ENCODE measurements around the gene XRCC1.
"Not testable (repeated sequence)": the region's sequence is repeated elsewhere in the genome, so short reads cannot be mapped to it uniquely, and the experiment has no call there.

Gene XRCC1

DNA sequence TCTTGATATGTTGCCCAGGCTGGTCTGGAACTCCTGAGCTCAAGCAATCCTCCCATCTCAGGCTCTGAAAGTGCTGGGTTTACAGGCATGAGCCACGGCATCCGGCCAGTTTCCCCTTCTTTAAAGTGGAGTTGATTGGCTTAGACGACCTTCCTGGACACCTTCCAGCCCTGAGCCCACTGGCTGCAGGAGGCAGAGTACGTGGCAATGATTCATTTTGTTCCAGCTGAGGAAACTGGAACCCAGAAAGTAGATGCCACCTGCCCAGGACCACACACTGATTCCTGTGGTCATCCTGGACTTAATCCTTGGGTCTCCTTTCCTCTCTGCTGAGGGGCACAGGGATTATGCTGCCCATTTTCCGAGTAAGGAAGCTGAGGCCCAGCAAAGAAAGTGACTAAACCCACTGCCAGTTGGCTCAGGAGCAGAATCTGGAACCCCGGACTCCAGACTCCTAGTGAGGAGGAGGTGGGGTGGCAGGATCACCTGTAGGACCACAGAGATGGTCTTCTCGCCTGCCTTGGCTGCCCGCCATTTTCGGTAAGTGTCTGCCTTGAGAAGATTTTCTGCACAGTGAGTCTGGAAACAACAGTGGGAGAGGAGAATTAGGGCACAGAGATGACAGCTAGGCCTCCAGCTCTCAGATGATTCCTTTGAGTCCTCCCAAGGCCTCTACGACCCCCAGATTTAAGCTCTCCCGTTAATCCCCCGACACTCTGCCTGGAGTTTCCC is 737 bp downstream of the XRCC1 start:
- no peak for FAIRE-seq

DNA sequence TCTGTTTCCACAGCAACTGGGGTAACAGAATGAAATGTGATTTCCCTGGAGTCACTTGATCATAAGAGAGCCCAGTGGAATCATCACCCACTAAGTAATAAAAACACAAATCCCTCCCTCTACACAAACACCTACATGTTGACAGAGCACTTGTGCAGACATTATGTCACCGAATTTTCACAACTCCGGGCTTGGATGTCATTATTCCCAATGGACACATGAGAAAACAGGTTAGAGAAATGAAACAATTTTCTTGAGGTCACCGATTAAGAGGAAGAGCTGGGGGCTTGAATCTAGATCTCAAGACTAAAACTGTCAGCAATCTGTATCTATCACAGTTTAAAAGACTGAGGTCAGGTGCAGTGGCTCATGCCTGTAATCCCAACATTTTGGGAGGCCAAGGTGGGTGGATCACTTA is 3.1 kb downstream of the XRCC1 start:
- FAIRE-seq = no peak

DNA sequence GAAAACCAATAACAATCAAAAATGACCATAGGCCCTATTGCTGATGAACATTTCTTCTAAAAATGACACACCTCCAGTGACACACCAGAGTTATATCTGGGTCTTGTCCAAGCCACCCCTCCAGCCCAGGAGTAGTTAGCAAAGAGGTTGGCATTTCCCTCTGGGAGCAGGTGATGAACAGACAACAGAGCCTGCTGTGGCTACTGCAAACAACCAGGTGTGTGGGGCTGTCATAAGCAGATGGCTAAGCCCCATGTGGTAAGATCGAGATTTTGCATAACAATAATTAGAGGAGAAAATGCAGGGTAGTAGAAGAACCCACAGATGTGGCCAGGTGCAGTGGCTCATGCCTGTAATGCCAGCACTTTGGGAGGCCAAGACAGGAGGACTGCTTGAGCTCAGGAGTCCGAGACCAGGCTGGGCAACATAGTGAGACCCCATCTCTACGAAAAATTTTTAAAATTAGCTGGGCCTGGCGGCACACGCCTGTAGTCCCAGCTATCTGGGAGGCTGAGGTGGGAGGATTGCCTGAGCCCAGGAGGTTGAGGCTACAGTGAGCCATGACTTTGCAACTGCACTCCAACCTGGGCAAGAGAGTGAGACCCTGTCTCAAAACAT is 5.0 kb downstream of the XRCC1 start:
- FAIRE-seq = no peak

DNA sequence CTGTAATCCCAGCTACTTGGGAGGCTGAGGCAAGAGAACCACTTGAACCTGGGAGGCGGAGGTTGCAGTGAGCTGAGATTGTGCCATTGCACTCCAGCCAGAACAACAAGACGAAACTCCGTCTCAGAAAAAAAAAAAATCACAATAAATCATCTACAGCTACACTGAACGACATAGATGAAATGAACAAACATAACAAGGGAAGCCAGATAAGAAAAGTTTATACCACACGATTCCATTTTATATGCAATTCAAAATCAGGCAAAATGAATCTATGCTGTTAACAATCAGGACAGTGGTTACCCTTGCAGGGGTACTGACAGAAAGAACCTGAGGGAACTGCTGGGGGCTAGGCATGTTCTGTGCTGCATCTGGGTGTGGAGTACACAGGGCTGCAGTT is 5.7 kb downstream of the XRCC1 start:
- no peak for FAIRE-seq

DNA sequence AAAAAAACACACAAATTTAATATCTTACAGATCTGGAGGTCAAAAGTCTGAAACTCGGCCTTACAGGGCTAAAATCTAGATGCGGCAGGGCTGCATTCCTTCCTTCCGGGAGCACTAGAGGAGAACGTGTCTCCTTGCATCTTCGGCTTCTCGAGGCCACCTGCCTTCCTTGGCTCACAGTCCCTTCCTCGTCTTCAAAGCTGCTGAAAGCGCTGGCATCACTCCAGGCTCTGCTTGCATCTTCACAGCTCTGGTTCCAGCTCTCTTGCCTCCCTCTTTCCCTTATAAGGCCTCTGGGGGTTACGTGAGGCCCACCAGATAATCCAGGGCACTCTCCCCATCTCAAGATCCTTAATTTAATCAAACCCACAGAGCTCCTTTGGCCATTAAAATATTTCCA is 10.5 kb downstream of the XRCC1 start:
- FAIRE-seq = no peak

DNA sequence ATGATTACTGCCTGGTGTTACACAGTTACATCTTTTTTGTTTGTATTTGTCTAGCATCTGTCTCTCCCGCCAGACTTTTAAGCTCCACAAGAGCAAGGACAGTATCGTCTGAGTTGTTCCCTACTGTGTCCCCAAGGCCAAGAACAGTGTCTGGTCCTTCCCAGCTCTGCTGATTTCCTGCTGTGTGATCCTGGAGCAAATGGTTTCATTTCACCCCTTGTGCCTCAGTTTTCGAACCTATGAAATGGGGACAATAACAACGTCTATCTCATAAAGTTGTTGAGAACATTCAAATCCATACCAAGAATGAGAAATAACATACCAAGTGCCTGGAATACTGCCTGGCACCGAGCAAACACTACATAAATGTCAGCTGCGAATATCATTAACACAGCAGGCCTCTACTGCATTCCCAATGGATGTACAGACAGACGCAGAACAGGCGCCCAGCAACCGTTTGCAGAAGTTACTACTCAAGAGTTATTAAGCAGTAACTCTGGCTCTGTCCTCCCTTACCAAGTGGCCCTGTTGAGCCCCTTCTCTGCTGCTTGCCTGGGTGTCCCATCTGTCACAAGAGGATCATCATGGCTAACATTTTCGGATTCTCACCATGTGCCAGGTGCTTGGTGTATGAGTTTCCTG is 11.4 kb downstream of the XRCC1 start:
- no peak for FAIRE-seq

DNA sequence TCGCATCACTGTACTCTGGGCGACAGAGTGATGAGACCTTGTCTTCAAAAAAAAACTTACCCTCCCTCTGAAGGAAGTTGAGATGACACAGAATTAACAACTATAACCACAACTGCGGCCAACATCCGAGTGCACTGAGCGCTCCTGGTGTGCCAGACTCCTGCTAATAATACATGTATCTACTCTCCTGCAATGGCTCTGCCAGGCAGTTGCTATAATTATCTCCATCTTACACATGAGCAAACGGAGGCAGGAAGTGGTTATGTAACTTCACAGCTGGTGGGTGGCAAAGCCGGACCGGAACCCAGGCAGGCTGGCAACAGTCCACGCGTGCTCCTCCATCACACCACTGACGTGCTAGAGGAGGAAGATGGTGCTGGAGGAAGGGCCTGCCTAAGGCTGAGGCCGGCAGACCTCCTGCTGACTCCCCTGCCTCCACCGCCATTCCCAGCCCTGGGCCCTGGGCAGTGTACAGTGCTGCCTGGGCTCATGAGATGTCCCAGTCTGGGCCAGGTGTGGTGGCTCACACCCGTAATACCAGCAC is 12.6 kb downstream of the XRCC1 start:
- no peak for FAIRE-seq

DNA sequence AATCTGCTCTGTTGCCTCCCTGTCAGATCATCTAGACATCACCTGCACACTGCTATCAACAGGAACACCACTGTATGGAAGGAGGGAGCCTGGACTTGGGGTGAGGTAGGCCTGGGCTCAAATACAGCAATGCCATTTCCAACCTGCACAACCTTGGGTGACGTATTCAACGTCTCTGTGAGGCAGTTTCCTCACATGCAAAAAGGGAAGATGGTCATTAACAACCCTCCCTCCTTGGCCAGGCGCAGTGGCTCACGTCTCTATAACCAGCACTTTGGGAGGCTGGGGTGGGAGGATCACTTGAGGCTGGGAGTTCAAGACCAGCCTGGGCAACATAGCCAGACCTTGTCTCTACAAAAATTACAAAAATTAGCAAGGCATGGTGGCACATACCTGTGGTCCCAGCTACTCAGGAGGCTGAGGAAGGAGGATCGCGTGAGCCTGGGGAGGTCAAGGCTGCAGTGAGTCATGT is 13.1 kb downstream of the XRCC1 start:
- no peak for FAIRE-seq

DNA sequence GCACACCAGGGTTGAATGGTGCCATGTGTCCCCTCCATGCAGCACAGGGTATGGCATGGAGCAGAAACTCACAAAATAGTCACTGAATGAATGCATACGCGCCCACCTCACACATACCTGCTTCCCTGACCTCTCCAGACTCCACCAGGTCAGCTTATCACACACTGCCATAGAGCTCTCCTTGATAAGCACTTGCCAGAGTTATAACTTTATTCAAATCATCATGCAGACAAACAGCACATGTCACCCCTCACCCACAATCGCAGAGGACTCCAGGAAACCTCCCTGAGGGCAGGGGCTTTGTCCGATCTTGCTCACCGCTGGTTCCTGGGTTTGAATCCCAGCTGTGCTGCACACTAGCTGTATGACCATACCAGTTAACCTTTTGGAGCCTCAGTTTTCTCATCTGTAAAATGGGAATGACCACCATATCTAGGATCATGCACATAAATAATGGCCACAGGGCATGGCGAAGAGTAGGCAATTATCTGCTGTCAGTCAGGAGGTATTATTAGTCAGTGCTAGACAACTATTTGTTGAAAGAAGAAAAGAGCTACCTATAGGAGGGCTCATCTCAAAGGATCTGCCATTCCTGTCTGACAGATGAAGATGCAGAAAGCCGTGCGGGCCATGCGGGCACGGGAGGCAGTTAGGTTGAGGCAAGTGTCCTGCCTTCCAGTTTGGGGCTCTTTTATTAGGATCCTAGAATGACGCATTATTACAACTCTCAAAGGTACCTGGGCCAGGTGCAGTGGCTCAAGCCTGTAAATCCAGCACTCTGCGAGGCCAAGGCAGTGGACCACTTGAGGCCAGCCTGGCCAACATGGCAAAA is 14.0 kb downstream of the XRCC1 start:
- no peak for FAIRE-seq

DNA sequence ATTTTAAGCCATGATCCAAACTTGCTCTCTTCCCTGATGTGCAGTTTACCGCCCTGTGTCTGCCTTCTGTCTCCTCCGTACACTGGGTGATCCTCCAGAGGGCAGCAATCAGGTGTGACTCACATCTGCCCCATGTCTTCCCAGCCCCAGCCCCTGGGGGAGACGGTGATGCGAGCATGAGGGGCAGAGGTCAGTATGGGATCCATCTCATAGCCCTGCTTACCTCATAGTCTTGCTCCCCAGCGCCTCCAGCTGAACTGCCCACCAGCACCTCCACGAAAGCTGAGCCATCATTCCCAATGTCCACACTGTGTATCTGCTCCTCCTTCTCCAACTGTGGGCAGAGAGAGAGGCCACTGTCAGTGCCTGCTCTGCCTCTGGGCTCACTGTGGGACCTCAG is 14.6 kb downstream of the XRCC1 start:
- no peak for FAIRE-seq

DNA sequence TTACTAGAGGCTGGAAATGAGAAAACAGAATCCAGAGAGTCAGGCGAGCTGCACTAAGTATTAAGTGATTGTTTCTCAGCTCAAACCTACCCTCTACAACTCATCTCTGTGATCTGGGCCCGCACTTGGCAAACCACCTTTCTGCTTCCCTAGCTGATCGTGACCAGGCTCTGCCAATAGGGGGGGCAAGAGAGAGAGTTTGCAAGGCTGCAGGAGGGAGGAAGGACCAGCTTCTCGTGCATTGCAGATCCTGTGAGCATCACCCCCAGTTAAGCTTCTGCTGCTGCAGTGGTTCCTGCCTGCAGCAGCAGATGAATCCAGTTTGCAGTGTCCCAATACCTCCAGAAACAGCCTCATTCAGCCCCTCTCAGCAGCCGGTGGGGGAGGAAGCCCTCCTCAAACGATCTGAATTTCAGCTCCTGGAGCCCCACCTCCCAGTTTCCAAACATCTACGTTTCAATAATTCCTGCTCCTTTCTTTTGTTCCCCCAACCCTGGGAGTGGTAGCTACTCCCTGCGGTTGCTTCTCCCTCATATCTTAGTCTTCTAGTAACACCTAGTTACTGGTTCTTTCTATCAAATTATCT is 20.0 kb downstream of the XRCC1 start:
- peak; percentile 34 for FAIRE-seq

DNA sequence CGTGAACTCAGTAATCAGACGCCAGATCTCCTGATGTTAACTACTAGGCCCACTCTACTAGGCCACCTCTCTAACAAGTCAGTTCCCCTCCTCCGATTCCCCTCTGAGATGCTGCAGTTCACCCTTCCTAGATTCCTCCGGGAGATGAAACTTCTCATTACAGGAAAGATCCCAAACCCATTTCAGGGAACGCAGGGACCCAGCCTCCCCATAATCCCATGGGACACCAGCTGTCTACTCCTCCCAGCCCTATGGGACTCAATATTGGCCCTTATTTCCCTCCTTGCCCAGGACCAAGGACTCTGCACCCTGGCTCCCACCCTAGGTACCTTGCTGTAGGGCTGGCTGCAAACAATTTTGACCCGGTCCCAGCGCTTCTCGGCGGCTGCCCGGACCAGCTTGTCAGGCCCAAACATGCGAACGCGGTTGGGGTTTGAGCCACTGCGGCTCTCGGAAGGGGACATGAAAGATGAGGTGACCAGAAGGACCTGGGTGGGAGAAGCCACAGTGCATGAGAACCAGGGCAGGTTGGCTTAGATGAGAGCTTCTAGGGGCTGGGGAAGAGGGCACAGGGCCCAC is 20.9 kb downstream of the XRCC1 start:
- FAIRE-seq = no peak

DNA sequence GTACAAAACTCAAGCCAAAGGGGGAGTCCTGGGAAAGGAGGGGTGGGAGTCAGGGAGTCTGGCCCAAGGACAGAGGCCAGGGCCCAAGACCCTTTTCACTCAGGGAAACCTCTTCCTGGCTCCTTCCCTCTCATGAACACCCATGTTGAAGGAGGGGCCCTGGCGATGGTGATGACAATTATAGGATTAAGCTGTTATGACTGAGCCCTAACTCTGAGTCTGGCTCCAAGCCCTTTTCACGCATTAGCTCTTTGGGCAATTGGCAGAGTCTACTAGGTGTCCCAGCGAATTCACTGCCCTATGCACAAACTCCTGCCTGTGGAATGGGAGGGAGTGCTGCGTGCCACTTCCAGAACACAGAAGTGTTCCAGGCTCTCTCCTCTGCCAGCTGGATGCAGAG is 21.7 kb downstream of the XRCC1 start:
- FAIRE-seq = no peak

DNA sequence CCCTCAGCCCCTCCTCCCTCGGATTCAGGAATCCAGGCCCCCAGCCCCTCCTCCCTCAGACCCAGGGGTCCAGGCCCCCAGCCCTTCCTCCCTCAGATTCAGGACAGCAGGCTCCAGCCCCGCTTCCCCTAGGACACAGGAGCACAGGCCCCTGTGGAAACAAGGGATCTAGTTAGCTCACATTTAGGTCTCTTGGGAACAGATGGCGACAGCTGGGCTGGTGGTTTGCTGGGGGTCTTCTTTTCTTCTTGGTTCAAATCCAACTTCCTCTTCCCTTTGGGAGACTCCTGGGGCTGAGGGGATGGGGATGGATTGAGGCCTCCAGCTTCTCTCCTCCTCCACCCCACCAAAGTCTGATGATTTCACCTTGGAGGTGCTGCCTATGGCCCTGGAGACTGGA is 22.7 kb downstream of the XRCC1 start:
- no peak for FAIRE-seq

DNA sequence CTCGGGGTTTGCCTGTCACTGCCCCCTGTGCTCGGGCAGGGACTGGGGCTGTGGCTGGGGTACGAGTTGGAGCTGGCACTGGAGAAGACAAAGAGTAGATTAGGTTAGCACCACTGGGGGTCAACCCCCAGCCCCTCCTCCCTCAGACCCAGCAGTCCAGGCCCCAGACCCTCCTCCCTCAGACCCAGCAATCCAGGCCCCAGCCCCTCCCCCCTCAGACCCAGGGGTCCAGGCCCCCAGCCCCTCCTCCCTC is 23.2 kb downstream of the XRCC1 start:
- FAIRE-seq = no peak

DNA sequence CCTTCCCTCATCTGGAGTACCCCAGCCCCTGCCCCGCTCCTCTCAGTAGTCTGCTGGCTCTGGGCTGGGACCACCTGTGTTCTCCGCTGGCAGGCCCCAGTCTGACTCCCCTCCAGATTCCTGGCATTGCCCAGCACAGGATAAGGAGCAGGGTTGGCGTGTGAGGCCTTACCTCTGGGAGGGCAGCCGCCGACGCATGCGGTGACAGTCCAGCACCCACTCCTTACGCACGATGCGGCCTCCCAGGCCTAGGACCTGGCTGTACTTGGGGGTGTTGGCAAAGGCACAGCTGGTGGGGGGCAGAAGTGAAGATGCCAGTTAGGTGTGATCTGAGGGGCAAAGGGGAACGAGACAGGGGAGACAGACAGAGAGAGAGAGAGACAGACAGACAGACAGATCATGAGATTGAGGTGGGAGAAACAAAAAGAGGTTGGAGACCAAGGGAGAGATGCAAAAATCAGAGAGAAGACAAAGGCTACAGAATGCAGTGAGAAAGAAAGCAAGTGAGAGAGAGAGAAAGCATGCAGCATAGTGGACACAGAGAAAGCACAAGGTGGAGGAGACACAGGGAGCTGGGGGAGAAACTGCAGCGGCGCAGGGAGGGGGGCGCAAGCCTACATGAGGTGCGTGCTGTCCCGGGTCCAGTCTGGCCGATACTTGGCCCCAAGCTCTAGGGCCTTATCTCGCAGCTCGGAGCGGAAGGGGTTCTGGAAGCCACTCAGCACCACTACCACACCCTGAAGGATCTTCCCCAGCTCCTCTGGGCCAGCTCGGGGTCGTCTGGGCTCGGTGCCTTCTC is 23.7 kb downstream of the XRCC1 start:
- no peak for FAIRE-seq

DNA sequence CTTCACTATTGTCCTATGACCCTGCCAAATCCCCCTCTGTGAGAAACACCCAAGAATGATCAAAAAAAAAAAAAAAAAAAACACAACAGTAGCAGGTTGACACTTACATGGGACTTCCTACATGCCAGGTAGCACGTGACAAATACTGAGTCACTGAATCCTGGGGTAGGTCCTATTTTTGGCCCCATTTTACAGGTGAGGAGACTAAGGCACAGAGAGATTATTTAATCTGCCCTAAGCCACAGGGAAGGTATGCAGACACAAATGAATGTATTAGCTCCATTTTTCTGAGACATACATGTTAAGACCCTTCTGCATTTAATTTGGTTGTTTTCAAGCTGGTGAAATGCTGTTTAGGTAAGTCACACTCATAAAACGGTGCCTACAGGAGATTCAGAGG is 26.6 kb downstream of the XRCC1 start:
- no peak for FAIRE-seq

DNA sequence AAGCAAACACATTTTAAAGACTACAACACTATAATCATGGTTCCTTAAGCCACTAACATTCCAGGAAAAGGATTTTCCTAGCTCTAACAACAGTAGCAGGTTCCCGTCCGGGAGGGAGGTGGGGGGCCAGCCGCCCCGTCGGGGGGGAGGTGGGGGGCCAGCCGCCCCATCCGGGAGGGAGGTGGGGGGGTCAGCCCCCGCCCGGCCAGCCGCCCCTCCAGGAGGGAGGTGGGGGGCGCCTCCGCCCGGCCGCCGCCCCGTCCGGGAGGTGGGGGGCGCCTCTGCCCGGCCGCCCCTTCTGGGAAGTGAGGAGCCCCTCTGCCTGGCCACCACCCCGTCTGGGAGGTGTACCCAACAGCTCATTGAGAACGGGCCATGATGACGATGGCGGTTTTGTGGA is 27.4 kb downstream of the XRCC1 start:
- not testable (repeated sequence) for FAIRE-seq

DNA sequence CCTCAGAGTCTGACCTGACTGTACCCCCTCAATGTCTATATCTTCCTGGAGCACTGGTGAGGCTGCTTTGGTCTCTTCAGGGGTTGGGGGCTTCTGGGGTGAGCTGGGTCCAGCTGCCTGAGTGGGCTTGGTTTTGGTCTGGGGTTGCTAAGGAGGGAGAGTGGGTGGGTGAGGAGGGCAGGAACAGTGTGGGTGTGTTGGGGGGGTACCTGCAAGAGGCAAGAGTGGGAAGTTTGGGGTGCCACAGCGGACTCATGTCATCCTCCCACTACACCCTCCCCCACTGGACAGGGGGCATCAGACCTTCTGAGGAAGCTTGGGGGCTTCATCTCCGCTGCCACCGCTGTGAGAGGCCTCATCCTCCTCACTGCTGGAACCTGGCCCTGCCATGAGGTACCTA is 28.7 kb downstream of the XRCC1 start:
- no peak for FAIRE-seq

DNA sequence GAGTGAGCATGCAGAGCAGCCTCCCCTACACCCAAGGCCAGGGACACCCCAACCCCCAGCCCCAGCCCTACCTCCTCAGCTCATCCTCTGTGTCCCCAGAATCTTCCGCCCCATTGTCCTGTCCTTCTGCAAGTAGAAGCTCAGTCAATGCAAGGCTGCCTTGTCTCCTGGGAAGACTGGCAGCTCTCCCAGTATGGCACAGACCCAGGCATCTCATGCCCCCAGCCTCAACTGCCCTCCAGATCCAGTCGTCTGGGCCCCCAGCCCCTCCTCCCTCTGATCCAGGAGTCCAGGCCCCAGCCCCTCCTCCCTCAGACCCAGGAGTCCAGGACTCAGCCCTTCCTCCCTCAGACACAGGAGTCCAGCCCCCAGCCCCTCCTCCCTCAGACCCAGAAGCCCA is 29.3 kb downstream of the XRCC1 start:
- FAIRE-seq = no peak

DNA sequence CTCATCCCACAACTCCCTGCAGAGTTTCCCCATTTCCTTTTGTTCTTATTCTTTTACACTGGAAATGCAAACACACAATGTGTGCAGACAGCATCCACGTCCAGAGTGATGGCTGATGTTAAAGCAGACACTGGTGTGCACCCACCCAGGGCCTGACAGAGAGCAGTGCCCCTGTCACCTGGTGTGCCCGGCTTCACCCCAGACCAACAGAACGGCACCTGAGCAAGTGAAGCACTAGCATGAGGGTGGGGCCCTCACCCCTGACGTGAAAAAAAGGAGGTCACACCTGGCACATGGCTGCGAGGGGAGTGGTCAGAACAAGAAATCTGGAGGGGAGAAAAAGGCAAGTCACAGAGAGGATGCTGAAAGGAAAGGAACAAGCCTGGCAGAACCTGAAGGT is 30.1 kb downstream of the XRCC1 start:
- FAIRE-seq = no peak

DNA sequence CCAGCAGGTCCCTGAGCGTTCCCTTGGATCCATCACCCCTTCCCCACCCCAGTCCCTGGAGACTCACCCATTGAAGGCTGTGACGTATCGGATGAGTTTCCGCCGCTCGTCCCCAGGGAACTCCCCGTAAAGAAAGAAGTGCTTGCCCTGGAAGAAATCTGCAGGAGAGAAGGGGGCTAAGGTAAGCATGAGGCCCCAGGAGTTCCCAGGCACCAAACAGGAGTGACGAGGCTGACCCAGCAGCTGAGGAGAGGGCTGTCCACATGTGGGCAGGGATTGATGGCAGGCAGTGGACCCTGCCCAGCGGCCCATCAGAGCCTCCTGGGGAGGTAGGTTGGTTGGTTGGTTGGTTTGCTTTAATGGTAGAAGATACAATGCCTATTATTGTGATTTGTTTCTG is 31.2 kb downstream of the XRCC1 start:
- FAIRE-seq = no peak
